GM19099 (cell line): ENCODE measurements around the gene TMEM44.

Experiments used
- POLR2A ChIP-seq: IDR thresholded peaks from 3 replicates; pipeline ENCODE4 v1.6.1; 2011; ENCODE audit warnings: low read depth; ENCODE audit not compliant: insufficient read length; ENCODE audit errors: extremely low read depth

Gene TMEM44

DNA sequence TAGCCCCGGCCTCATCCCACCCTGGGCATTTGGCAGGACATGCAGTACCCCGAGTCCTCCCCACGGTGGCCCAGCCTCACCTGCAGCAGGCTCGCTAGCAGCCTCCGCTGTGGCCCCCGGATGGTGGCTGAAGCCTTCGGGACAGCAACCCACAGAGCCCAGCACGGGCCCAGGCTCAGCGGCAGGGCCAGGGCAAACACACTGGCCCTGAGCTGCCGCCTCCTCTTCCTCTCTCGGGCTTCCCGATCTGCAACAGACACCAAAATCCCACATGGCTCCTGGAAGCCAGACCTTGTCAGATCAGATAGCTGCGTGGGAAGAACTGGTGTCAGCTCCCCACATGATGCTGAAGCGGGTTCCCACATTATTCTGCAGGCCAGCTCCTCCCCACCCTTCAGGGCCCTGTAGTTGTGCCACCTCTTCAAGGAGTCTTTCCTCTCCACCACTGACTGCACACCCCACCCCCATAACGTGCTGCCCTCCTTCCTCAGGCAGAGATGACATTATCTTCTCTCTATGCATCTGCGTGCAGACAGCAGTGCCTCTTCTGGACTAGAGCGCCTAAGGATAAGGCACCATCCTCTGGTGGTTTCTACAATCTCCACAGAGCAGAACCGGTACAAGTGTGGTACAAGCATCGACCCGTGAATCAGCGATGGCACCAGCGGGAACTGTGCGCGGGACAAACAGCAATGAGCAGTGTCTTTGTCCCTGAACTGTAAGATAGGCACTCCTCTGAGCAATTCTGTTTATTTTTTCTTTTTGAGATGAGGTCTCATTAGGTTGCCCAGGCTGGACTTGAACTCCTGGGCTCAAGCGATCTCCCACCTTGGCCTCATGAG is 9.5 kb downstream of the TMEM44 start:
- no peak for TF ChIP-seq POLR2A

- TF ChIP-seq POLR2A, result no peak
These were observed 10.4 kb downstream of the TMEM44 start for GRCh38 chr3:194622621-194623340.

- TF ChIP-seq POLR2A, result no peak
These were observed 11.3 kb downstream of the TMEM44 start for GRCh38 chr3:194621947-194622346.

DNA sequence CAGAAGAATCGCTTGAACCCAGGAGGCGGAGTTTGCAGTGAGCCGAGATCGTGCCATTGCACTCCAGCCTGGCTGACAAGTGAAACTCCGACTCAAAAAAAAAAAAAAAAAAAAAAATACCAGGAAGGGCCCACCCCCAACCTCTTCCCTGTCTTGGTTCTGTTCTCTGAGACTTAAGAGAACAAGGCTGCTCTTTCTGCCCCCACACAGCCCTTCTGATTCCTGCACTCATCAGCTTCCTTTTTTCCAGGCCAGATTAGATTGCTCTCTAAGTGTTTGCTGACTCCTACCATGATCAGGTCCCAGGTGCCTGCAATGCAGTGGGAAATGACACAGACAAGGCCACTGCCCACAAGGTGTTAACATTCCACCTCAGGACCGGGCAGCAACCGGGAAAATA is 13.0 kb downstream of the TMEM44 start:
- TF ChIP-seq POLR2A, result no peak

- TF ChIP-seq POLR2A, result no peak
These were observed 13.5 kb downstream of the TMEM44 start for GRCh38 chr3:194619741-194620140.

DNA sequence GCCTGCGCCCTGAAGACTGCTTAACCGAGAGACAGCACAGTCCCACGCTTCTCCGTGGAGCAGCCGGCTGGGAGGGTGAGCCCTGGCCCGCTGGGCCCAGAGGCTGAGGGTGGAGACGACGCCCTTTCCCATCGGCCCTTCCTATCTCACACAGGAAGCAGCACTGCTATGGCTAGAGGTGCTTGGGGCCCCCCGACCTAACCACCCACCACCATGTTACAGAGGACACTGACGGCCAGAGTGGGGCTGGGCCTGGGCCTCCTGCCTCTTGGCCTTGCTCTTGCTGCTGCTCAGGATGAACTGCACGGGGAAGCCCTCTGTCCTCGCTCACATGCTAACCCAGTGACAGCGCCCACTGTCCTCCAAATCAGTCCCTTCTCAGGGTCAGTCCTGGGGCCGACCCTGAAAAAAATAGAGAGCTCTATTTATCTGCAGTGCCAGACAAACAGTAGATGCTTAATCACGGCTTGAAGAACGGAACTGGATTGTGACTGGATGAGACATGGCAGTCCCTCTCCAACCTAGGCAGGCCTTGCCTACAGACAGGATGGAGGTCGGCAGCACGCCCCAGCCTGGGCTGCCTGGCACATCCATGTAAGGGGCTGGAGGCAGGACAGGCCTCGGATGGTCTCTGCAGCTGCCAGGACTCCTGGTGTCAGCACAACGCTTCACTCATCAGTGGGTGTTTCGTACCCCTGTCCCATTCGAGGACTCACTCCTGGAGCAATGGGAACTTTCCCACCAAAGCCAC is 14.2 kb downstream of the TMEM44 start:
- no peak for TF ChIP-seq POLR2A

DNA sequence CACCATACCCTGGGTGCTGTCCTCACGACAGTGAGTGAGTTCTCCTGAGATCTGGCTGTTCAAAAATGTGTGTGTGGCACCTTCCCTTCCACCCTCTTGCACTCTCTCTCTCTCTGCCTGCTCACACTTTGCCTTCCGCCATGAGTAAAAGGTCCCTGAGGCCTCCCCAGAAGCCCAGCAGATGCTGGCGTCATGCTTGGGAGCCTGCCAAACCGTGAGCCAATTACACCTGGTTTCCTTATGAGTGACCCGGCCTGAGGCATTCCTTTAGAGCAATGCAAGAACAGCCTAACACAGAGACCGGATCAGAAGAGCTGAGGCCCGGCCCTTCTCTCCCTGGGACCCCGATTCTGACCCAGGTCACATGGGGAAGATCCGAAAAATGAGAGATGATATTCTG is 15.4 kb downstream of the TMEM44 start:
- no peak for TF ChIP-seq POLR2A

GRCh38 chr3:194617143-194617671 is 16.0 kb downstream of the TMEM44 start:
- TF ChIP-seq POLR2A, result no peak

GRCh38 chr3:194615226-194615625 is 18.0 kb downstream of the TMEM44 start:
- TF ChIP-seq POLR2A, result no peak

DNA sequence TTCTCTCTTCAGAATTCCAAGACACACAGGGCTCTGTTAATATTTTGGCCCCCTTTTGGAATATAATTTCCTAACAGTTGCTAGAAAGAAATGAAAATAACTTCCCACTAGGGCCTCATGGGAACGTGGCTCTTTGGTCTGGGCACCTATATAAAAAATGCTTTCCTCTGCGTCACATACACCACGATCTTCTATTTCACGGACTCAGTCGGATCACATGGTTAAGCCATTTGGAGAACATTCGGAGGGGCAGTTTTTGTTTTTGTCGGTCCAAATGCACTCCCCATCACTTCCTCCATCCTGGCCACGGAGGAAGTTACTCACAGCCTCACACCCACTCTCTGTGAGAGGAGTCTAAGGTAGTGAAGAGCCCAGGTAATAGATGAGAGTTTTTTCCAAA is 21.0 kb downstream of the TMEM44 start:
- TF ChIP-seq POLR2A, result no peak

DNA sequence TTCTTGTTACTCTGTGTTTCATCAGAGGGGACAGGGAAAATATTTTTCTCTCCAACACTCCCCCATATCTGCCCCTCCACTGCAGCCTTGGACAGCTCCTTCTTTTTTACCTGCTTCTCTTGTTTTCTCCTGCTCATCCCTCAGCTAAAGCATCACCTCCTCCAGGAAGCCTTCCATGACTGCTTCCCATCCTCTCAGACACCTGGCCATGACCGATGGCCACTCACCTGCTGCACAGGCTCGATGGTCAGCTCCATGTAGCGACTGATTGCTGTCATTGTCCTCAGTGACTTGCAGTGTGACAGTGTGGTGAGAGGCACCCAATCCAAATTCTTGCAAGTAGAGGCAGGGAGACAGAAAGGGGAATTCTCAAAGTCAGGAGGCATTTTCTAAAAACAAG is 22.5 kb downstream of the TMEM44 start:
- TF ChIP-seq POLR2A, result no peak

- no peak for TF ChIP-seq POLR2A
These were observed 23.6 kb downstream of the TMEM44 start for GRCh38 chr3:194609601-194610000.

- TF ChIP-seq POLR2A, result no peak
These were observed 24.2 kb downstream of the TMEM44 start for GRCh38 chr3:194608981-194609380.

DNA sequence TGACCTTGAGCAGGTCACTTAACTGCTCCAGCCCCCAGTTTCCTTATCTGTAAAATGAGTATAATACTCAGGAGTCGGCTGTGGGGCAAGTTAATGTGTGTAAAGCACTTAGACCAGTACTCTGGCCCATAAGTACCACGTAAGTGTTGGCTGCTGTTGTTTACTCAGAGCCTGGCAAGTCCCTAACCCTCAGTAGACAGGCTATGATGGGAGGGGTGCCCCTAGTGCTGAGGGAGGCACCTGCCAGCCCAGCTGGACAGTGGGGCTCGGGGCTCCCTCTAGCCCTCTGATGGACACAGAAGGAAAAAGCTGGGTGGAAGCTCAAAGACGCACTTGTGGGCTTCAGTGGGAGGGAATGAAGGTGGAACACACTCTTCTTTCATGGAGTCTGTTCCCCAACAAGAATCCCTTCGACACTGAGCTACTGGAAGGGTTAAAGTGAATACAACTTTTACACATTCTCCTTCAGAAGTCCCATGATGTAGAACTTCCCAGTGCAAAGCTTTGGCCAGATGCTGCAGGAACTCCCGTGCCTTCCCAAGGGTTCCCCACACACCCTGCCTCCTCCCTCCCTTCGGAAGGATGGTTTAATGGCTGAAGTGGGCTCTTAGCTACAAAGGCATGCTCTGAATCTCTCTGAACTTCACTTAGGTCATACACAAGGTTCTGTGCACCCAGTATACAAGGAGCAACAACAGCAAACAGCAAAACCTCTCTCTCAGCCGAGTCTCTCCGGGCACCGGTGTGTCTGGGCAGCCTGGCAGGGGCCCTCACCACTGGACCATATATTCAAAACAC is 25.4 kb downstream of the TMEM44 start:
- TF ChIP-seq POLR2A, result no peak
